ENCODE measurements around the gene TRIM50. TPM values are rescaled to one million over a fixed set of nuclear protein-coding genes. Genes with fewer than 3 reads are reported as not detected.
A peak's percentile ranks its signal among the peaks of the same experiment; 100 is the strongest.
"Not testable (repeated sequence)": the region's sequence is repeated elsewhere in the genome, so short reads cannot be mapped to it uniquely, and the experiment has no call there.

Gene TRIM50
- total RNA-seq, 5 donors from 2014 or later (not counting 1 experiment from before 2014, with no cell fraction given): not detected

- ChIA-PET POLR2A (no interaction called here), CTCF (no interaction called here)
- no peak overlapping the region for H3K27ac Mint-ChIP-seq
- Histone ChIP-seq H3K4me1 (ENCODE audit: control insufficient read depth in 1 of 2, extremely low read depth in 1 of 2, insufficient read depth in 2 of 2, low read length in 2 of 2) (peaks cover 0 to 10% of the 10 kb centered on the region in 2 experiments), H3K27me3 (replicated peaks in 1 of 2; ENCODE audit: control insufficient read depth in 2 of 2, extremely low read depth in 1 of 2, insufficient read depth in 2 of 2, low read length in 1 of 2) (peaks cover 0 to 2% of the 10 kb centered on the region in 2 experiments), H3K4me3 (ENCODE audit: control insufficient read depth in 1 of 2, extremely low read depth in 1 of 2, low read length in 1 of 2) (no peak overlapping the region), H3K27ac (ENCODE audit: low read length) (no peak overlapping the region), H3K9me3 (no peaks in the 10 kb centered on the region), H3K36me3 (ENCODE audit: control insufficient read depth in 2 of 2, extremely low read depth in 1 of 2, insufficient read depth in 1 of 2, low read length in 1 of 2) (no peaks in the 10 kb centered on the region)
- no peaks in the 10 kb centered on the region for H3K27me3 Mint-ChIP-seq
- H3K4me3 Mint-ChIP-seq: no peak overlapping the region
- DNase-seq (no peak), ATAC-seq (replicated peaks in 1 of 4) (no peak)
- 76% methylated on average over 3 of the region's 4 CpGs for WGBS (ENCODE audit: insufficient coverage)
- no peaks in the 10 kb centered on the region for H3K9me3 Mint-ChIP-seq
- no peaks in the 10 kb centered on the region for H3K36me3 Mint-ChIP-seq
- peaks cover 11 to 16% (median 11%) of the 10 kb centered on the region in 3 donors for H3K4me1 Mint-ChIP-seq
Observed at GRCh38 chr7:73313521-73313906, 14.4 kb downstream of the TRIM50 start.

DNA sequence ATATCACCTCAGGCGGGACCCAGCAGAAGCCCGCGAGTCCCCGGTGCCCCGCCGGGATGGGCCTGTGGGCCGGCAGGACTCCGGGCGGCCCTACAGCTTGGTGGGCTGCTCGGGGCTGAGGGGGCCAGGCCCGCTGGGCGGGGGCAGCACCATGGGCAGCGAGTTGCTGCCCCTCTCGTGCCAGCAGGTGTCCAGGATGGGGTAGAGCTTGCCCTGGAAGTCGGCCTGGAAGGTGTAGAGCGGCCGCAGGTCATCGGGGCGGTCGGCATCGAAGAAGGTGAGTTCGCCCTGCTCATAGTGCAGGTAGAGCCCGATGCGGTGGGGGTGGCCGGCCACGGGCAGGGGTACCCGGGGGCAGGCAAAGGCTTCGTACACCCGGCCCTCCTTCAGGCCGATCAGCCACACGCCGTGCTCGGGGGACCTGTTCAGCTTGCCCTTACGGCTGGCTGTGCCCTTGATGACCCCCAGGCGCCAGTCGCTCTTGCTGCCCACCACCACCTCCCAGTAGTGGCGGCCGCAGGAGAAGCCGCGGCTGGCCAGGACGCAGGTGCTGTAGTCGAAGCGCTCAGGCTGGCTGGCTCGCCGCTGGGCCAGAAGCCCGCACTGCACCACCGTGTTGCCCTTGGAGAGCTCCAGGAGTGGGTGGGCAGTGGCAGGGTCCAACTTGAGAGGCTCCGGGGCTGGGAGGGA, 14.9 kb downstream of the TRIM50 start:
- DNase-seq (no peak), ATAC-seq (replicated peaks in 1 of 4) (no peak)
- H3K4me1 ChIP-seq (ENCODE audit: control insufficient read depth in 1 of 2, extremely low read depth in 1 of 2, insufficient read depth in 2 of 2, low read length in 2 of 2): peaks cover 0 to 14% of the 10 kb centered on the region in 2 experiments
- Mint-ChIP-seq H3K9me3 (no peaks in the 10 kb centered on the region), H3K36me3 (no peaks in the 10 kb centered on the region), H3K27ac (no peak overlapping the region), H3K4me3 (no peak overlapping the region), H3K4me1 (peaks cover 13 to 19% (median 16%) of the 10 kb centered on the region in 3 donors), H3K27me3 (no peaks in the 10 kb centered on the region)
- H3K27me3 ChIP-seq (replicated peaks in 1 of 2; ENCODE audit: control insufficient read depth in 2 of 2, extremely low read depth in 1 of 2, insufficient read depth in 2 of 2, low read length in 1 of 2): peaks cover 0 to 2% of the 10 kb centered on the region in 2 experiments
- no peak overlapping the region for H3K27ac ChIP-seq (ENCODE audit: low read length)
- no peaks in the 10 kb centered on the region for H3K36me3 ChIP-seq (ENCODE audit: control insufficient read depth in 2 of 2, extremely low read depth in 1 of 2, insufficient read depth in 1 of 2, low read length in 1 of 2)
- H3K9me3 ChIP-seq: no peaks in the 10 kb centered on the region
- no peak overlapping the region for H3K4me3 ChIP-seq (ENCODE audit: control insufficient read depth in 1 of 2, extremely low read depth in 1 of 2, low read length in 1 of 2)
- WGBS (ENCODE audit: insufficient coverage): 96% methylated on average over 38 of the region's 48 CpGs
- CTCF ChIA-PET: no interaction called here
- POLR2A ChIA-PET: no interaction called here

- H3K9me3 ChIP-seq; DNase-seq; H3K4me3 Mint-ChIP-seq; POLR2A ChIA-PET; H3K36me3 ChIP-seq (ENCODE audit: control insufficient read depth in 2 of 2, extremely low read depth in 1 of 2, insufficient read depth in 1 of 2, low read length in 1 of 2); CTCF ChIA-PET; H3K36me3 Mint-ChIP-seq; H3K27me3 Mint-ChIP-seq; ATAC-seq (replicated peaks in 1 of 4); H3K27ac Mint-ChIP-seq; H3K27me3 ChIP-seq (replicated peaks in 1 of 2; ENCODE audit: control insufficient read depth in 2 of 2, extremely low read depth in 1 of 2, insufficient read depth in 2 of 2, low read length in 1 of 2); H3K9me3 Mint-ChIP-seq; H3K4me3 ChIP-seq (ENCODE audit: control insufficient read depth in 1 of 2, extremely low read depth in 1 of 2, low read length in 1 of 2); H3K27ac ChIP-seq (ENCODE audit: low read length): not testable (repeated sequence)
- WGBS (ENCODE audit: insufficient coverage): 97% methylated on average over 3 of the region's 7 CpGs
- peaks cover 28 to 33% (median 32%) of the 10 kb centered on the region in 3 donors for H3K4me1 Mint-ChIP-seq
- peaks cover 4 to 22% of the 10 kb centered on the region in 2 experiments for H3K4me1 ChIP-seq (ENCODE audit: control insufficient read depth in 1 of 2, extremely low read depth in 1 of 2, insufficient read depth in 2 of 2, low read length in 2 of 2)
Observed at GRCh38 chr7:73311421-73311820, 16.5 kb downstream of the TRIM50 start.

DNA sequence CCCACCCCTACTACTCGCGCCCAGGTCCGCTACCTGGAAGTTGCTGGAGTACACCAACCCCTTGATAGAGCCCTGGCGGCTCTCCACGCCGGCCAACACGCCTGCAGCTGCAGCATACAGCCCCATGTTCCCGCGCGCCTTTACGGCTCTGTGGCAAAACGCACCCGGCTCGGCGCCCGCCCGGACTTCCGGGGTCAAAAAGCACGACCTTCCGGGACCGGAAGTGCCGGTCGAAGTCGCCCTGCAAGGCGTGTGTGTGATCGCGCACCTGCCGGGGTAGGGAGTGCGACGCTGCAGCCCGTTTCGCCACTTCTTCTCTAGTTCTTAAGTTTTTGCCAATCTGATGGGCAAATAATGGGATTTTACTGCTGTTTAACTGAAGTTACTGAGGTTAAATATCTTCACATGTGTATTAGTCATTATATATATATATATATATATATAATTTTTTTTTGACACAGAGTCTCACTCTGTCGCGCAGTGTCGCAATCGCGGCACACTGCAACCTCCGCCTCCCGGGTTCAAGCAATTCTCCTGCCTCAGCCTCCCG, 19.1 kb downstream of the TRIM50 start, which contains the start of gene NSUN5:
NSUN5 (minus strand) TSS at position 162 of the 550 bp plus-strand sequence; CDS start at position 126, 36 bp downstream.
- ATAC-seq (replicated peaks in 1 of 4) (peak; percentile 94 to 99 (median 96)), DNase-seq (peak; percentile 80 to 92 (median 89))
- under 1% methylated on average over 30 of the region's 40 CpGs for WGBS (ENCODE audit: insufficient coverage)
- Mint-ChIP-seq H3K27ac (peak within 1 kb of the TSS; percentile 94), H3K4me3 (peak within 1 kb of the TSS; percentile 96 to 100 (median 98)), H3K36me3 (peaks cover 21% of the 10 kb centered on the region), H3K4me1 (peaks cover 33 to 38% (median 38%) of the 10 kb centered on the region in 3 donors), H3K27me3 (no peaks in the 10 kb centered on the region), H3K9me3 (no peaks in the 10 kb centered on the region)
- POLR2A ChIA-PET: no interaction called here
- H3K27ac ChIP-seq (ENCODE audit: low read length): peak within 1 kb of the TSS; percentile 50
- H3K36me3 ChIP-seq (ENCODE audit: control insufficient read depth in 2 of 2, extremely low read depth in 1 of 2, insufficient read depth in 1 of 2, low read length in 1 of 2): peaks cover 5 to 29% of the 10 kb centered on the region in 2 donors
- H3K27me3 ChIP-seq (replicated peaks in 1 of 2; ENCODE audit: control insufficient read depth in 2 of 2, extremely low read depth in 1 of 2, insufficient read depth in 2 of 2, low read length in 1 of 2): no peaks in the 10 kb centered on the region
- no peaks in the 10 kb centered on the region for H3K9me3 ChIP-seq
- peaks cover 4 to 22% of the 10 kb centered on the region in 2 experiments for H3K4me1 ChIP-seq (ENCODE audit: control insufficient read depth in 1 of 2, extremely low read depth in 1 of 2, insufficient read depth in 2 of 2, low read length in 2 of 2)
- CTCF ChIA-PET: no interaction called here
- peak within 1 kb of the TSS; percentile 69 to 85 for H3K4me3 ChIP-seq (ENCODE audit: control insufficient read depth in 1 of 2, extremely low read depth in 1 of 2, low read length in 1 of 2)

DNA sequence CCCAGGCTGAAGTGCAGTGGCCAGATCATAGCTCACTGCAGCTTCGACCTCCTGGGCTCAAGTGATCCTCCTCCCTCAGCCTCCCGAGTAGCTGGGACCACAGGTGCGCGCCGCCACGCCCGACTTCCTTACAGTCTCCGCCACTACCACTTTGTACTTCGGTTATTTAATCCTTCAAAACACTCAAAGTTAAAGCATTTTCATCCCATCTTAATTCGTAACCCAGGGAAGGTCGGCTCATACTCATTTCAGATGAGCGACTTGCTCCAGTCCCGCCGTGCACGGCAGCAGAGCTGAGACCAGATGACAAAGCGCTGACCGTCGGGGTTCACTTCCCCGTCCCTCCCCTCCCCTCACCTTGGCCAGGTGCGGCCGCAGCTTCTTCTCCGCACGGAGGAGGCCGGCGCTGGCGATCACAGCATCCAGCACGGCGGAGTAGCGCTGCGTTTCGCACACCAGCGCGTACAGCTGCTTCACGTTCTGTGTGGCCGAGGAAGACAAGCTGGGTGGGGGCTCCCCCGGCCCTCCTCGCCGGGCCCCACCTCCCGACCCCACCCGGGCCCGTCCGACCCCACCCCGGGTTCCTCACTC, 19.7 kb downstream of the TRIM50 start:
- Mint-ChIP-seq H3K27me3 (no peaks in the 10 kb centered on the region), H3K9me3 (no peaks in the 10 kb centered on the region), H3K27ac (peak overlapping the region; percentile 94), H3K4me1 (peaks cover 33 to 38% (median 38%) of the 10 kb centered on the region in 3 donors), H3K4me3 (peak overlapping the region; percentile 96 to 100 (median 98)), H3K36me3 (peaks cover 21% of the 10 kb centered on the region)
- CTCF ChIA-PET: no interaction called here
- WGBS (ENCODE audit: insufficient coverage): 15% methylated on average over 33 of the region's 43 CpGs
- DNase-seq: peak in 2 of 35 experiments; percentile 6 to 9
- Histone ChIP-seq H3K4me3 (ENCODE audit: control insufficient read depth in 1 of 2, extremely low read depth in 1 of 2, low read length in 1 of 2) (peak overlapping the region; percentile 69 to 85), H3K9me3 (no peaks in the 10 kb centered on the region), H3K4me1 (ENCODE audit: control insufficient read depth in 1 of 2, extremely low read depth in 1 of 2, insufficient read depth in 2 of 2, low read length in 2 of 2) (peaks cover 4 to 22% of the 10 kb centered on the region in 2 experiments), H3K27me3 (replicated peaks in 1 of 2; ENCODE audit: control insufficient read depth in 2 of 2, extremely low read depth in 1 of 2, insufficient read depth in 2 of 2, low read length in 1 of 2) (no peaks in the 10 kb centered on the region), H3K27ac (ENCODE audit: low read length) (no peak overlapping the region), H3K36me3 (ENCODE audit: control insufficient read depth in 2 of 2, extremely low read depth in 1 of 2, insufficient read depth in 1 of 2, low read length in 1 of 2) (peaks cover 5 to 34% of the 10 kb centered on the region in 2 donors)
- ATAC-seq (replicated peaks in 1 of 4): peak; percentile 43 to 56 (median 52)
- POLR2A ChIA-PET: no interaction called here

GRCh38 chr7:73307436-73307835, 20.4 kb downstream of the TRIM50 start:
- Histone ChIP-seq H3K9me3 (no peaks in the 10 kb centered on the region), H3K27ac (ENCODE audit: low read length) (no peak overlapping the region), H3K36me3 (ENCODE audit: control insufficient read depth in 2 of 2, extremely low read depth in 1 of 2, insufficient read depth in 1 of 2, low read length in 1 of 2) (peaks cover 5 to 34% of the 10 kb centered on the region in 2 donors), H3K4me1 (ENCODE audit: control insufficient read depth in 1 of 2, extremely low read depth in 1 of 2, insufficient read depth in 2 of 2, low read length in 2 of 2) (peaks cover 4 to 22% of the 10 kb centered on the region in 2 experiments), H3K27me3 (replicated peaks in 1 of 2; ENCODE audit: control insufficient read depth in 2 of 2, extremely low read depth in 1 of 2, insufficient read depth in 2 of 2, low read length in 1 of 2) (no peaks in the 10 kb centered on the region), H3K4me3 (ENCODE audit: control insufficient read depth in 1 of 2, extremely low read depth in 1 of 2, low read length in 1 of 2) (peak overlapping the region; percentile 69 to 85)
- peaks cover 21% of the 10 kb centered on the region for H3K36me3 Mint-ChIP-seq
- peaks cover 33 to 38% (median 38%) of the 10 kb centered on the region in 3 donors for H3K4me1 Mint-ChIP-seq
- WGBS (ENCODE audit: insufficient coverage): 96% methylated on average over 13 of the region's 13 CpGs
- CTCF ChIA-PET: no interaction called here
- peak overlapping the region; percentile 96 to 100 (median 98) for H3K4me3 Mint-ChIP-seq
- ATAC-seq (replicated peaks in 1 of 4): no peak
- H3K9me3 Mint-ChIP-seq: no peaks in the 10 kb centered on the region
- no peaks in the 10 kb centered on the region for H3K27me3 Mint-ChIP-seq
- POLR2A ChIA-PET: no interaction called here
- DNase-seq: no peak
- peak overlapping the region; percentile 80 to 83 for H3K27ac Mint-ChIP-seq

All from T-cell (primary cell).